COLO668 (cell line): ENCODE measurements around the gene DDIT3.

Experiments
- DNase-seq: peaks from one replicate; lab custom pipeline; 2025; ENCODE audit not compliant: unreplicated experiment; lab: John Stamatoyannopoulos, UW

DDIT3 gene

DNA sequence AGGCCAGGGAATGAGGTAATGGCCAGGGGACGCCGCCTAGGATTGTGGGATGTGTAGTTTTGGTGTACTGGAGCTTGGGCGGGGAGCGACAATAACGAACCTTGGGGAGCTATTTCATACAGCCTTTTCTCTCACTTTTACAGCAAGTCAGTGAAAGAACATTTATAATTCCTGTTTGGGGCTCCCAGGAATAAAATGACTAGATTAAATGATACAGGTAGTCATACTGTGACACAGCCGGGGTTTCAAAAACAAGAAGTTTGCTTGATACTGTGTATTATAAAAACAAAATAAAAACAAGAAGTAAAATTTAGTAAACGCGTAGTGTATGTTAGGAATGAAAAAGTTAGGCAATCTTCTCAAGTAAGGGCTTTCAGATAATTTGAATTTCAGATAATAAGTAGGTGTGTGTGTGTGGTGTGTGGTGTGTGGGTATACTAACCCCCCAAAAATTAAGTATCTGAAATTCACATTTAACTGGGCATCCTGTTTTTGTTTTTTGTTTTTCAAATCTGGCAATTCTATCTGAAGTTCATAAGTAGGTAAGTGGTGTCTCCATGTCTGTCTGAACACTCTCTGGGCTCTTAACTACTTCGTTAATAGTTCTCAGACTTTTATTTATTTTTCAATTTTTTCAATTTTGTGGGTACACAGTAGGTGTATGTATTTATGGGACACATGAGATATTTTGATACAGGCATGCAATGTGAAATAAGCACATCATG lies 27.1 kb upstream of the DDIT3 start:
- DNase-seq: no peak

DNA sequence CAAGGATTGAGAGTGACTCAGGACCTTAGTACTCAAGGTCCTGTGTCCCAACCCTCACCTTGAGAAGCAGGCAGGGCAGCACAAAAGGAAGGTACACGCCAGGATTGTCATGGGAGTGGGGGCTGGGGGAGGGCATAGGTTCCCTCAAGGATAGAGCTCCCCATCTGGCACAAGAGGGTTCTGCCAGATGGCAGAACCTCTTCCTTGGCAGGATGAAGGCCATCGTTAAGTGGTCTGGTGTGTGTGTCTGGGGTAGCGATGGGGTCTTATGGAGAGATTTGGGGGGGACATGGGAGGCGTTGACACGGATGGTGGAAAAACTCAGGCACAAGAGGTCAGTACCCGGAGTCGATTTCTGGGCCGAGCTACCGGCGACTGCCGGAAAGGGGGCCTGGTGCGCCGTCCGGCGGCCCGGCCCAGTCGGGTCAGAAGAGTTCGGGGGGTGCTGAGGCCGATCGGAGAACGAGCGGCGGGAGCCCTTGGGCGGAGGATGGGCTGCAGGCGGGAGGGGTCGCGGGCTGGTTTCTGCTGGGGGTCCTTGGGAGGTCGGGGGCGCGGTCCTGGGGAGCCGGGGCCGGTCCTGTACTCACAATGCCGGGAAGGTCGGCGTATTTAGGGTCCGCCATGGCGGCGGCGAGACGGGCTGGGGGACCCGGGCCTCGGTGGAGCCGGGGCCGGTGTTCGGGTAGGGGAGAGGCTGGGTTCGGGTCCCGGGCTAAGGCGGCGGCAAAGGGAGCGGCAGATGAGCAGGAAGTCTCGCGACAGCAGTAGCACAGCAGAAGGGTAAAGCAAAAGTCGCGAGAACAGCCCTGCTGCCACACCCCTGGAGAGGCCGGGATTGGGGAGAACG lies 26.3 kb upstream of the DDIT3 start, which contains the start of gene DCTN2:
Gene DCTN2, minus strand, starts transcription at position 755 of the 850 bp plus-strand sequence. Its CDS starts 129 bp downstream, at position 626.
- peak; percentile 91 for DNase-seq

DNA sequence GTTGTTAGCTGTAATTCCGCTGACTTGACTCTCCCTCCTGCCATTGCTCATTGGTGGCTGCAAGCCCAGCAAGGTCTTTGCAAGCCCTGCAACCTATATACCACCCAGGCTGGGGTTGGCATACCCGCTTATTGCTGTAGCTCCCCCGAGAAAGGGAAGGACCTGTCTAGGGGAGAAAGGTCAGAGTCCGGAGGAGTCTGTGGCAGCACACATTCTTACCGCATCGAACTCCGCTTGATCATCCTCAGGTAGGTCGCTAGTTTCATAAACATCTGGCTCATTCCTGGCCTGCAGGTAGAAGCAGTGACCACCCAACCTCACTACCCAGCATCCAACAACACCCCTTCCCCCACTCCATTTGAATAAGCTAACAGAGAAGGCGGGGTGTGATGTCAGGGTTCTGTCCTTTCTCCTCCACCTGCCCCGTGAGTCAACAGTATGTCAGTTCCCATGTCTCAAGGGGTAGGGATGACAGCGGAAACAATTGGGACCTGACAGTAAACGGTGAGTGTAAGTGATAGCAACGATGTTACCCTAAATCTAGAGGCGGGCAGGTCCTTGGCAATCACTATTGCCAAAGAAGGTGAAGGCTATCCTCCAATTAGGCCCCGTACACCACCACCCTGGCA lies 25.6 kb upstream of the DDIT3 start:
- DNase-seq: peak; percentile 60

DNA sequence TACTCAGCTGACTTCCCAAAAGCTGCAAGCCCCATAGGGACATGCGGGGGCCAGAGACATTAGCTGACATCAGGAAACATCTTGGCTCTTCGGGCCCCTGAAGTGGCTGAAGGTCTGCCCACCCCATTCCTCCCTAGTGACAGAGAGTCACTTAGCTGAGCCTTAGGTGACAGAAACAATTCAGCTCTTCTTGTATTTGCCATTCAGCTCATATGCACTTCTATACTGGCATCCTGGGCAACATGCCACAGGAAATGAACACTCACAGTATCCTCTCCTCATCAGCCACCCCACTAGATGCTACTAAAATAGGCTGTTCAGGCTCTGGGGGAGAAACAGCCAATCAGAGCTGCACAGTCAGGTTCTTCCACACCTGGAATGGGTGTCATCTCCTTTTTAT lies 23.3 kb upstream of the DDIT3 start:
- DNase-seq: no peak

DNA sequence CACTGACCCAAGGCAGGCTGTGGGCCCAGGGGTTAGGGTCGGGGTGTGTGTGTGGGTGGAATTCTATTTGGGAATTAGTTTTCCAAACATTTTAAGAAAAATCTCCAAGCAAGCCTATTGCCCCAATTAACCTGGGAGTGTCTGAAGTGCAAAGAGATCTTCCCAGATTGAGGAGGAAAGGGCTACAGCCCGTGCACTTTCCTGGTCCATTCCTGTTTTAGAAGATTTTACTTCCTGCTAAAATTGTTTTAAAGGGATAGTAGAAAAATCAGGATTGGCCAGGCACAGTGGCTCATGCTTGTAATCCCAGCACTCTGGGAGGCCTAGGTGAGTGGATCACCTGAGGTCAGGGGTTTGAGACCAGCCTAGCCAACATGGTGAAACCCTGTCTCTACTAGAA lies 21.4 kb upstream of the DDIT3 start:
- DNase-seq: no peak

DNA sequence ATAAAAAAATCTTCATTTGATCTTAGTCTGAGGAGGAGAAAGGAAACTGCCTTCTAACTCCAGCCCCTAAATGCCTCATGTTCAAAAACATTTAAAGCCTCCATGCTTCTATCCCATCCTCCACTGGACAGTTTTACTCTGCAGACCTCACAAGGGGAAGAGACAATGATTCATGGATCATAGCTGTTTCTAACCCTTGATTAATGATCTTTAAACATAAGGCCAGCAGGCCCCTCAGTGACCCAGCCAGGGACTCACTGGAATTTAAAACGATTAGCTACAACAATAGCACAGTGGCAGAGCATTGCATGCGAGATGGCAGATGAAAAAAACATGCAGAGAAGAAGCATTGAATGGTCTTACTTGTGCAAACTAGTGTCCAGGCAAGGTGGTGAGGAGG lies 20.7 kb upstream of the DDIT3 start:
- no peak for DNase-seq

DNA sequence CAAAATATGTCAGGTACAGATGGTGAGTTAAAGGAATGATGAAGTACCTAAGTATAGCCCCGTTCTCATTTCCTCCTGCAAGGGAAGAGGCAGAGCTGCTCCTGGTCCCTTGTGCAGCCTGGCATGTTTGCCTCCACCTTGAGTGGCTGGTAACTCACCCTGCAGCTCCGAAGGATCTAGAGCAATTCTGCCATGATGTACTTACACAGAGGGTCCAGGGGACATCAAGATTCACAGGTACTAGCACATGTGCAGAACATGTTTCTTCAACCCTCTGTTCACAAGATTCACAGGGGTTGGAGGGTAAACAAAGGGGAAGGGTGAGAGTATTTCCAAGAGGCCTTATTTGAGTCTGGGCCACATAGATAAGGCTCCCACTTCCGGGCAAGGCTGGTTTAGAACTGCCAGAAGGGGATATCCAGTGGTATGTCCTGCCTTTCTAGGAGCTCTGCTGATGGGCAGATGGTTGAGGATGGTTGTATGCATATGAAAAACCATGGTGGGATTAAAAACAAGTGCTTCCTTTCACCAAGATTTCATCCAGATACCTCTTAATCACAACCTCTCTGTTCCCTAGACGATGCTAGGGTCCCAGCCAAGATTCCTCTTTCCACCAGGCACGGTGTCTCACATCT lies 18.9 kb upstream of the DDIT3 start:
- no peak for DNase-seq

DNA sequence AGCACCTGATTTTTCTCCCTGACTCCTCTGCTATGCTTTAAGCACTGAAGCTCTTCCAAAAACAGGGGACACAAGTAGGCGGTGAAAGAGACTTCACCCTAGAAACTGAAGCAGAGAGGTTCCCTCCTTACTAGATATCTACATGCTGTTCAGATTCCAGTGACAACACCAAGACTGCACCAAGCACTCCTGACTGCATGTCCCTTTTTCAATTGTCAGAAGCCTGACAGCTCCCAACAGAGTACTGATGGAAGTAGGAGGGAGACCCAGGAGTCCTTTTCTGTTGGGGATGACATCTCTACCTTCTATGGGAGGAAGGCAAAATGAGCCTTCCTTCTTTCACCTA lies 16.3 kb upstream of the DDIT3 start:
- DNase-seq: no peak

DNA sequence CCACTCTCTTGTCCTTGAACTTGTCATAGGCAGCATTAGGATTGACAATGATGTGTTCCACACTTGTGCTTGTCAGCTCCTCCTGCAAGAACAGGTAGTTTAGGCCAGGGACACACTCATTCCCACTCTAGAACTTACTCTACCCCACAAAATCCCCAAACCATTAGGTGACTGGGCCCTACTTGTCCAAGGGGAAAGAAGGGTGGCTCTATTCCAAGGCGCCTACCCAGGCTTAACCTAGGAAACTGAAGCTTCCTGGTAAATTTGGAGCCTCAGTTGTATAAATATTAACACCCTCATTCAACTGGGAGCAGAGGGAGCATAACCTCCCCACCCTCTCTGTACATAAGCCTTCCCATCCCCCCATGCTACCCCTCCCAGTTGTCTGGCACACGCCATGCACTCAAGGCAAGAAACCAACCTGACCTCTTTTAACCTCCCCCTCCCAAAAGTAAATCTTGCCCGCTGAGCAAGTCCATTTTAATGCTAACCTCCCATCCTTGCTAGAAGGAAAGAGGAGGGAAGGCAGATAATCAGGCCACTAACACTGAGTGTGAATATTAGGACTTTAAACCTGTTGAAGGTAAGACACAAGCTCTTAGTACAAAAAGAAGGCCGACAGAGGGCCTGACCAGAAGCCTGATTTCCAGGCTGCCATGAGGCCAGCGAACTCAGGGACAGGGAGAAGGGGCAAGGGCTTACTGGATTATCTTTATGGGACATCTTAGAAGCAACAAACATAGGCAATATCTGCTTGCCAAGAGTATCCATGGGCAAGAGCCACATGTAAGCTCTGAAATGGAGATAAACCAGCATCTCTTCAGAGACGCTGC lies 15.7 kb upstream of the DDIT3 start:
- no peak for DNase-seq

DNA sequence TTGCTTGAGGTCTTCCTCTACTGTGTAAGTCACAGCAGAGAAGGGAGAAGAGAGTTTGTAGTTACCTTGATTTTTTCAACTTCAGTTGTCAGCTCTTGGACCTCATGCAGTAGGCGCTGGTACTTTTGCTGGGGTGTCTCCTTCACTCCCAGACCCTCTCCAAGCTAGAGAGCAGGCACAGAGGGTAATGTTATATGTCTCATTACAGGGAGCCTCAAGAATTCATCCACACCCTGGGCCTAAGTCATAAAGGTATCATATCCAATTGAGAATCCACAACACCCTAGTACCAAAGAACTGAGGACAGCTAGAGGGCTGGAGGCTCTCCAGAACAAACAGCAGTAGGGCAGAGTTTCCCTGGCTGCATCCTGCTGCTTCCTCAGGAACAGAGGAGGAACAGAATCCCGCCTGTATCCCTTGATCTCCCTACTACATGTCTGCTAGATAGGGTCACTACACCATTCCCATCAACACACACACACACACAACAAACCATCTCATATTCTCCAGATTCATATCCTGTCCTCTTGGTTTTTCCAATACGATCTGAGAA lies 14.8 kb upstream of the DDIT3 start:
- DNase-seq: no peak

DNA sequence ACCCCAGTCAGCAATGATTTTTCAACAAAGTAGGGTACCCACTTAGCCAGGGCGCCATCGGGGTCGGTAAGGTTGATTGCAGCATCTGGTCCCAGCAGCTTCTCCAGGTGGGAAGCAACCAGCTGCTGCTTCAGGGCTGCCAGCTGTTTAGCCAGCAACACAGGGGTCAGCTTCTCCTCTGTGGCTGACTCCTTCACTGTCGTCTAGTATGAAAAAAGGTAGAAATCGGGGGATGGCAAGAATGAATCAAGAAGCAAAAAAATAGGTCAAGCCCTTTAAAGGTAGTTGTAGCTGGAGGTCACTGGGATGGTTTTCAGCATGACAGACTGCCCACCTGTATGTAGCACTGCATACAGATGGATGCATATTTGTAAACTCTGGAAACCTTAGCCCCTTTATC lies 13.9 kb upstream of the DDIT3 start:
- DNase-seq: no peak

DNA sequence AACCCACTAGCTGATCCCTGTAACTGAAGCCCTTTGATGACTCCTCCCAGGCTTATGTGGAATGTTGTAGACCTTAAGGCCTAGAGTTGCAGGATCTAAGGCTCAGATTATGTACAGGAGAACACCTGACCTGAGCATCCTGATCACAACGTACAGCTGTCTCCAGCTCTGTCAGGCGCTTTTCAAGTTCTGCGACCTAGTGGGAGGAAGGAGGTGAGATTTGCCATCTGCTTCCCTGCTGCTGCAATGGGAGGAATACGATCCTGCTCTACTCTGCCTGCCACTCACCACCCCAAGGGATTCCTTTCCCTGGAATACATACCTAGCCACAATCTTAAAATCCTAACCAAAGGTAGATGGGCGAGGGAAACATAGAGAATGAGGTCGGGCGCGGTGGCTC lies 12.8 kb upstream of the DDIT3 start:
- no peak for DNase-seq

DNA sequence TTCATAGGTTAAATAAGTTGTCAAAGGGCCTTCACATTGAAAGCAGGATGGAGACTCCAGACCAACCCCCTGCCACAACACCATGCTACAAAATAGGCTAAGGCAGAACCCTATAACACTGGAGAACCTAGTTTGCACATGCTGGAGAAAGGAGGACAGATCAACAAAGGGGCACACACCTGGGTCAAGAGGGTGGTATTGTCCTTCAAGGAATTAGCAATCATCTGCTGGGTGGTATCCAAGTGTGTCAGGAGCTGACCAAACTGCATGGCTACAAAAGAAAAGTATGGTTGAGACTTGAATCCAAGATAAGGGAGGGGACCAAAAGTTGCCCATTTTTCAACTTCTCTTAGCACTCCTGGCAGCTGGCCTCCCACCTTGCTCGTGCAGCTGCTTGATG lies 11.5 kb upstream of the DDIT3 start:
- no peak for DNase-seq

DNA sequence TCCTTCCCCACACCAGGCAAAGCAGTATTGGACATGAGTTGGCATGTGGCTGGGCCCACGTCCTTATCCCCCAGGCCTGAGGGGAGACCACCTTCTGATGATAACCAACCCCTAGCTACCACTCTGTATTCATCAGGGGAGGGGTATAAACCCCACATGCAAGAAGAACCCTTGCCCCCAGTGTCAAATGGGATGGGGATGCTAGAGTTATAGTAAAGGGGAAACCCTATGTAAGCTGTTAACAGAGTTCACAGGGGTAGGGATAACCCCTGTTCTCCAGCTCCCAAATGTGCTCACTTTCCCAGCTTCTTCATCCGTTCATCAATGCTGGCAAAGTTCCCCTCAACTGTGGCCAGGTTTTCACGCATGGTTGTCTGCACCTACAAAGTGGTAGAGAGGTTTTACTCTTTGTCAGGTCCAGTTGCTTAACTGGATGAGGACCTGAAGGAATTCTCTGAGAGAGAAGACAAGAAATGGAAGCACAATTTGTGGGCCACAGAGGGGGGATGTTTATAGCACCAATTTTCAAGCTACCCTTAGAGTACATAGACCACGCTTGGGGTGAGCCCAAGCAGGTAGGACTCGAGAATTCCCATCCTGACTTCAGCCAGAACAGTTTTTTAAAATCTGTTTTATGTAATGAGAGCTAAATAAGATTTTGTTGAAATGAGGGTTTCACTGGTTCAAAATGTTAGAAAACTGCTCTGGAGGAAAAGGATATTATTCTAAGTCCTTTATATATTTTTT lies 10.3 kb upstream of the DDIT3 start:
- DNase-seq: no peak

DNA sequence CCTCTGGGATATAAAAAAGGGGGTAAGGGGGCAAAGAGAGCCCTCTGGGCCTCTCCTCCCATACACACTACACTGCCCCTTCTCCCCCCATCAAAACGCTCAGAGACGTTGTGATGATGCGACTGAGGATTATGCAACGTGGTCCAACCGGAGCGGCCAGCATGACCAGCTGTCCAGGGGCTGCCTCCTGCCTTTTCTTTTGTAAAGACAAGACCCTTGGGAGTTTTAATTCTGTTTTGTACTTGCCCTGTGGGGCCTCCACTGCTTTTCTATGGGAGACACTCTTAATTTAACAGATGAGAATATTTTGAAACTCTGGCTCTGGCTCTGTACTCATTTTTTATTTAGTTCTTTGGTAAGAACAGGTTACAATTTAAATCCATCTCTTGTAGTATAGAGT lies 9.5 kb upstream of the DDIT3 start:
- DNase-seq: no peak

DNA sequence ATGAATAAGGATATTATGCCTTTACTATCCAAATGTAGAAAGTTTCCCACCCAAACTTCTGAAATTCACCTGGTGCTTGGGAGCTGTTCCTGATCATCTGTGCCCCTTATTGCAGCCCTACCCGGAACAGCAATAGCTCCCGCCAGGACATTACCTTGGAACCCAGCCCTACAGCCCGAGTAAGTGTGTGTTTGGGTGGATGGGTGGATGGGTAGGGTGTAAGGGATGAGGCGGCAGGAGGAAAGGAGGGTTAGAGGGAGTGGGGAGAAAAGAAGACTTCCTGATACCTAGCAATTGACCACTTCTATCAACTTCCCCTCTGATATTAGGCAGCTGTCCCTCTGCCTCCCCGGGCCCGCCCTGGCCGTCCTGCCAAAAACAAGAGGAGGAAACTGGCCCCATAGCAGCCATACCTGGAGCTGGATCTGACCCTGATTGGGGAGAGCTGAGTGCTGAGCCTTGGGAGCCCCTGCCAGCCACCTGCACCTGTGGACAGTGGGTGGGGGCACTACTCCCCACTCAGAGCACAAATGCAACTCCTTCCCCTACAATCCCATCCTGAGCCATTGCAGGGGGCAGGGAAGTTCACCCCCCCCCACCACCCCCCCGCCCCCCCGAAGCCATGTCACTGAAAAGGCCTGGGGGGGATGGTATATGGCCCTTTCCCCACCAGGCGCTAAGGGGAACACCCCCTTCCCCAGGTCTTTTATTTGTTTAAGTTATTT lies 8.7 kb upstream of the DDIT3 start:
- DNase-seq: no peak

DNA sequence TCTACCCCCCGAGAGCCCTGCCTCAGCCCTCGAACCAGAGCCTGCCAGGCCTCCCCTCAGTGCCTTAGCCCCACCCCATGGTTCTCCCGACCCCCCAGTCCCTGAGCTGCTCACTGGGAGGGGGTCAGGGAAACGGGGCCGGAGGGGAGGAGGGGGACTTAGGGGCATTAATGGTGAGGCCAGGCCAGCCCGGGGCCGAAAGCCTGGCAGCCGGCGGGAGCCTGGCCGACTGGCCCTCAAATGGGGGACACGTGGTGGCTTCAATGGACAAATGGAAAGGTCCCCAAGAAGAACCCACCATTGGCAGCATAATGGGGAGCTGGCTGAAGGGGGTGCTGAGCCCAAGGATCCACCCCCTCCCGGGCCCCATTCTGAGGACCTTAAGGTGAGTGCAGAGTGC lies 7.9 kb upstream of the DDIT3 start:
- DNase-seq: no peak

DNA sequence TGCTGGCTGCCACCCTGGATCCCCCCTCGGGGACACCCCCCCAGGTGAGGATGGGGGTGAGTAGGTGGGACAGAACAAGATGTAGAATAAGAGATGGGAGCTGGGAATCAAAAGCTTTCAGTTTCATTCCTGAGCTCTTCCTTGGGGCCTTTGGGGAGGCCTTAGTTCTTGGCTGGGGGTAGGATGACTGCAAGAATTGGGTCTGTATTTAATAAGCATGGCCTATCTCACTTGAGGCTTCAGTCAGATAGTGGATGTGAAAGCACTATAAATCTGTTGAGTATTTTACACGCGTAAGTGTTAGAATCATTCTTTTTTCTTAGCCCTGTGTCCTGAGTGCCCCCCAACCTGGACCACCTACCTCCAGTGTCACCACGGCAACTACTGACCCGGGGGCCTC lies 6.9 kb upstream of the DDIT3 start:
- DNase-seq: no peak

DNA sequence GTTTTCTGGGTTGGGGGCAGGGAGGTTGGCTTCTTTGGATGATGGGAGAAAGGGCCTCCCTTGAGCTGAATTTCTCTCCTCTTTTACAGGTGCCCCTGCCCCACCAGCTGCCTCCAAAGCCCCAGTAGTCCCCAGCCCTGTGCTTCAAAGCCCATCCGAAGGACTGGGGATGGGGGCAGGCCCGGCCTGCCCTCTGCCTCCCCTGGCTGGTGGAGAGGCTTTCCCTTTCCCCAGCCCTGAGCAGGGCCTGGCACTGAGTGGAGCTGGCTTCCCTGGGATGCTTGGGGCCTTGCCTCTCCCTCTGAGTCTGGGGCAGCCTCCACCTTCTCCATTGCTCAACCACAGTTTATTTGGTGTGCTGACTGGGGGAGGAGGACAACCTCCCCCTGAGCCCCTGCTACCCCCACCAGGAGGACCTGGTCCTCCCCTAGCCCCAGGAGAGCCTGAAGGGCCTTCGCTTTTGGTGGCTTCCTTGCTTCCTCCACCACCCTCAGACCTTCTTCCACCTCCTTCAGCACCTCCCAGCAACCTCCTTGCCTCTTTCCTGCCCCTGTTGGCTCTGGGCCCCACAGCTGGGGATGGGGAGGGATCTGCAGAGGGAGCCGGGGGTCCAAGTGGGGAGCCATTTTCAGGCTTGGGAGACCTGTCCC lies 6.3 kb upstream of the DDIT3 start:
- DNase-seq: no peak
